HG03175 (cell line): ENCODE results near the gene FGF21.
"Not testable (repeated sequence)": the region's sequence is repeated elsewhere in the genome, so short reads cannot be mapped to it uniquely, and the experiment has no call there.

Source experiments
- ATAC-seq: cut with Tn5 transposase; IDR thresholded peaks from one replicate; pipeline ENCODE4 v1.9.1; 2021; ENCODE audit warnings: mild to moderate bottlenecking, moderate library complexity; ENCODE audit not compliant: unreplicated experiment

Gene FGF21

DNA sequence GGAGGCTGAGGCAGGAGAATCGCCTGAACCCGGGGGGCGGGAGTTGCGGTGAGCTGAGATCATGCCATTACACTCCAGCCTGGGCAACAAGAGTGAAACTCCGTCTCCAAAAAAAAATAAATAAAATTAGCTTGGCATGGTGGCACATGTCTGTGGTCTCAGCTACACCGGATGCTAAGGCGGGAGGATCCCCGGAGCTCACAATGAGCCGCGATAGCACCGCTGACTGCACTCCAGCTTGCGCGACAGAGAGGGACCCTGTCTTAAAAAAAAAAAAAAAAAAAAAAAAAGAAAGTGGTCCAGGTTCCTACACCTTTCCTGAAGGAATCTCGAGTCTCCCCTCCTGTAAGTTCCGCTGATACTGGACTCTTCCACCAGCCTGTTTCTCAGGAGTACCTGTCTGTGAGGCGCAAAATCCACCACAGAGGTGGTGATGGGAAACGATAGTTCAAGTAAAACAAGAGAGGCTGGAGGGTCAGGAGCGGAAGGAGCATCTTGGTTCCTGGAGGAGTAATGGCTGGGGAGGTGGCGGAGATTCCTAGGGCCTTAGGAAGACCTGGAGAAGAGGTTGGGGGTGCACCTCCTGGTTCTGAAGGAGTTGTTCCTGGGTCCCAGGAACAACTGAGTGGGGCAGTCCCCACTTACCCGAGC, 3.4 kb upstream of the FGF21 start:
- no peak for ATAC-seq

DNA sequence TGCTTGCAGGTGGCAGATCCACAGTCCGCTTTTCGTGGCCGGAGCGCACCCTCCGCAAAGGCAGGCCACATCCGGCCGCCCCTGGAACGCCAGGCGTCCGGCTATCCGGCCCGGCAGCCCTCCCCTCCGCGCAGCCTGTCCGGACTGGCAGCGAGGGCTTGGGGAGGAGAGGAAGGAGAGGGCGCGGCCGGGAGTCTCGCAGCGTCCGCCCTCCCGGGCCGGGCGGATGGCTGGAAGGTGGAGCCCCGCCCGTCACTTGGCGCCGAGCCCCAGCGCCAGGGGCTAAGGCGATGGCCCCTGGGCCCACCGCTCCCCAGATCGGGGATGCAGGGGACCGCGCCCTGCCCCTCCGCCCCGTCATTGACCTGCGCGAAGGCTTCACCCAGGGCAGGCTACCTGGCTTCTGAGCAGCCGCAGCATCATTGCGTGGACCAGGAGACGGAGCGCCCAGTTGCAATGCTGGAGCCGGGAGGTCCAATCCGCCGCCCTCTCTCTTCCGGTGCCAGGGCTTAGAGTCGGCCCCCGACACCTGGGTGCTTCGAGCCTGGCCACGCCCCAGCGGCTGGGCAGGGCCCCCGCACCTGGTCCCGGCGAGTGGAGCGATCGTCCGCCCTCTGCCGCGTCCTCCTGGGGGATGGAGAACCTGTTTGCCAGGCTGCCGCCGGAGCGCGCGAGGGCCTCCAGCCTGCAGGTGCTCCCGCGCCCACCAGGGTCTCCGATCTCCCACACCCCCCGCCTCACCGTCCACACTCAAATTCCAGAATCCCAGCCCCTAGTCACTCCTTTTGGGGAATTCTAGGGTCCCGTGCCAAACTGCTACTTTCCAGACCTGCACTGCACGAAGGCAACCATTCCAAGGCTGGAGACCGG, 2.6 kb upstream of the FGF21 start, which contains the start of gene FUT1:
FUT1 (minus strand) TSS at position 146 of the 870 bp plus-strand sequence. CDS start 1,360 bp downstream, outside the sequence.
- ATAC-seq = no peak

DNA sequence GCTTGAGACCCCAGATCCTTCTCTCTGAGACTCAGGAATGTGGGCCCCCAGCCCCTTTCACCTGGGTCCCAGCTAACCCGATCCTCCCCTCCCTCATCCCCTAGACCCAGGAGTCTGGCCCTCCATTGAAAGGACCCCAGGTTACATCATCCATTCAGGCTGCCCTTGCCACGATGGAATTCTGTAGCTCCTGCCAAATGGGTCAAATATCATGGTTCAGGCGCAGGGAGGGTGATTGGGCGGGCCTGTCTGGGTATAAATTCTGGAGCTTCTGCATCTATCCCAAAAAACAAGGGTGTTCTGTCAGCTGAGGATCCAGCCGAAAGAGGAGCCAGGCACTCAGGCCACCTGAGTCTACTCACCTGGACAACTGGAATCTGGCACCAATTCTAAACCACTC, 463 bp downstream of the FGF21 start:
- ATAC-seq = no peak

DNA sequence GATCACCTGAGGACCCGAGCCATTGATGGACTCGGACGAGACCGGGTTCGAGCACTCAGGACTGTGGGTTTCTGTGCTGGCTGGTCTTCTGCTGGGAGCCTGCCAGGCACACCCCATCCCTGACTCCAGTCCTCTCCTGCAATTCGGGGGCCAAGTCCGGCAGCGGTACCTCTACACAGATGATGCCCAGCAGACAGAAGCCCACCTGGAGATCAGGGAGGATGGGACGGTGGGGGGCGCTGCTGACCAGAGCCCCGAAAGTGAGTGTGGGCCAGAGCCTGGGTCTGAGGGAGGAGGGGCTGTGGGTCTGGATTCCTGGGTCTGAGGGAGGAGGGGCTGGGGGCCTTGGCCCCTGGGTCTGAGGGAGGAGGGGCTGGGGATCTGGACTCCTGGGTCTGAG, 888 bp downstream of the FGF21 start:
- ATAC-seq = no peak

DNA sequence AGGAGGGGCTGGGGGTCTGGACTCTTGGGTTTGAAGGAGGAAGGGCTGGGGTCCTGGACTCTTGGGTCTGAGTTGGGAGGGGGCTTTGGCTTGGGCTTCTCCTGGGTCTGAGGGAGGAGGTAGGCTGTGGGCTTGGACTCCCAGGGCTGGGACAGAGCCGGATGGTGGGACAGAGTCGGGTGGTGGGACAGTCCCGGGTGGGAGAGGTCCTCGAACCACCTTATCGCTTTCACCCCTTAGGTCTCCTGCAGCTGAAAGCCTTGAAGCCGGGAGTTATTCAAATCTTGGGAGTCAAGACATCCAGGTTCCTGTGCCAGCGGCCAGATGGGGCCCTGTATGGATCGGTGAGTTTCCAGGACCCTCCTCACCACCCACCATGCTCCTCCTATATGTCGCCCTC, 1.4 kb downstream of the FGF21 start:
- ATAC-seq = no peak

DNA sequence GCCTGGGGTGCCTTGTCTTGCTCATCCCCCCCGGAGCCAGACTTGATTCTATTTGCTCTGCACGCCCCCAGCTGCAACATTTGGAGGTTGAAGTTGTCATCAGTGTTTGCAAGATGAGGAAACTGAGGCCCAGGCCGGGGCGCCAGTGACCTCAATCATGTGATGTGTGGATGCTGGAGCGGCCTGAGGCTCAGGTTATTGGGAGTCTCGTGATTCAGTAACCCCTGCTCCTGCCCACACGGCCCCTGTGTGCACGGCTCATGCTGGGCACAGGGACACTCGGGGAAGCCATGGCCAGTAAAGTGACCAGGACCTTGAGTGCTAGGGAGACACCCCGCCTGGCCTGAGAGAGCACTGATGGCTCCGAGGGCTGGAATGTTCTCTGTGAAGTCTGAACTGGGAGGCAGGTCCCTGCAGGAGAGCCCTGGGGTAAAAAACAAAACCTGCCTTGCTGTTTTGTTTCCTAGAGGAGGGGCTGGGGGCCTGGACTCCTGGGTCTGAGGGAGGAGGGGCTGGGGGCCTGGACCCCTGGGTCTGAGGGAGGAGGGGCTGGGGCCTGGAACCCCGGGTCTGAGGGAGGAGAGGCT, 1.9 kb downstream of the FGF21 start:
- ATAC-seq = no peak

DNA sequence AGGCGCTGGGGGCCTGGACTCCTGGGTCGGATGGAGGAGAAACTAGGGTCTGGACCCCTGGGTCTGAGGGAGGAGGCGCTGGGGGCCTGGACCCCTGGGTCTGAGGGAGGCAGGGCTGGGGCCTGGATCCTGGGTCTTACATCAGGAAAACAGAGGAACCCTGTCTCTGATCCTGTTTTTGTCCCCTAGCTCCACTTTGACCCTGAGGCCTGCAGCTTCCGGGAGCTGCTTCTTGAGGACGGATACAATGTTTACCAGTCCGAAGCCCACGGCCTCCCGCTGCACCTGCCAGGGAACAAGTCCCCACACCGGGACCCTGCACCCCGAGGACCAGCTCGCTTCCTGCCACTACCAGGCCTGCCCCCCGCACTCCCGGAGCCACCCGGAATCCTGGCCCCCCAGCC, 2.4 kb downstream of the FGF21 start:
- no peak for ATAC-seq

DNA sequence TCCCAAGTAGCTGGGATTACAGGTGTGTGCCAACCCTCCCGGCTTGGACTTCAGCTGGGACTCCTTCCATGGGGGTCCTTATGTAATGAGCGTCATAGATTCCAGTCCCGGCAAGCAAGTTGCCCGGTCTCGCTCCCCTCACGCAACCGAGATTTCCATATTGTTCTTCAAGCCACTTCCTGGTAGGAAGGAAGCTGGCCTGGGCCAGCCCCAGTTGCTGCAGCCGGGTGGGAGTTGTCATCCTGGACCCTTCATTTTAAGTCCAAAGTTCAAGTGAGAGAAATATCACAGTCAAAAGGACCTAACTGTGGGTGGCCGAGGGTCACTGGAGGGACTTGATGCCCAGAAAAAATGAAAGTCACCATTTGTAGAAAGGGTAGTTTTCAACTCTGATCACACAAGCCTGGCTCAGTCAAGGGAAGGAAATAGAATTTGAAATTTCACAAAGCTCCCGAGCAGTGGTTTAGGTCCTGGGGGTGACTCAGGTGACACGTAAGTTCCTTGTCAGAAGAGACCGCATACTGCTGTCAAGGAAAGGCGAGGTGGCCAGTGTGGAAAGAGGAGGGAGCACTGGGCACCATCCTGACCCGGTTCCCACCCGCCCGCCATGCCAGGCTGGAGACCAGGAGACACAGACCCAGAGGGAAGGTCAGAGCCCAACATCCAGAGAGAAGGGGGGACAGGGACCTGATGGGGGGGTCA, 5.3 kb downstream of the FGF21 start:
- ATAC-seq = no peak

DNA sequence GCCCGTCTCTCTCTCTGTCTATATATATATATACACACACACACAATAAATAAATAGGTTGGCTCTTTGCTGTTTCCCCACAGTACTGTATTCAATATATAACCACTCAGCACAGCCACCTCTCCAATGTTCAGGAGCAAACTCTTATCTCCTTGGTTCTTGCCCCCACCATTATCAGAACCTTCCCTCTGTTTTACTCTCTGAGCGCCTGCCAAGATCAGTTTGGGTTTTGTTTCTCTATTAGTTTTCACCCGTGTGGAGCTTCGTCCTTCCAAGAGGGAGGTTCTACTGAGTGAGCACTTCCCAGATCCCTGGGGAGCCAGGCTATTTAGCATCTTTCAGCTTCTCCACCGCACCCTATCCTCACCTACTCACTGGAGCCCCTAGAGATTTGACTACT, 10.5 kb downstream of the FGF21 start:
- not testable (repeated sequence) for ATAC-seq

DNA sequence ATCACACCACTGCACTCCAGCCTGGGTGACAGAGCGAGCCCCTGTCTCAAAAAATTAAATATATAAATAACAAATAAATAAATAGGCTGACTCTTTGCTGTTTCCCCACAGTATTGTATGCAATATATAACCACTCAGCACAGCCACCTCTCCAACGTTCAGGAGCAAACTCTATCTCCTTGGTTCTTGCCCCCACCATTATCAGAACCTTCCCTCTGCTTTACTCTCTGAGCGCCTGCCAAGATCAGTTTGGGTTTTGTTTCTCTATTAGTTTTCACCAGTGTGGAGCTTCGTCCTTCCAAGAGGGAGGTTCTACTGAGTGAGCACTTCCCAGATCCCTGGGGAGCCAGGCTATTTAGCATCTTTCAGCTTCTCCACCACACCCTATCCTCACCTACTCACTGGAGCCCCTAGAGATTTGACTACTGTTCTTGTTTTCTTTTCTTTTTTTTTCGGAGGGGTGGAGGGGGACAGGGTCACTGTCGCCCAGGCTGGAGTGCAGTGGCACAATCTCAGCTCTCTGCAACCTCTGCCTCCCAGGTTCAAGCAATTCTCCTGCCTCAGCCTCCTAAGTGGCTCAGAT, 12.9 kb downstream of the FGF21 start:
- not testable (repeated sequence) for ATAC-seq

DNA sequence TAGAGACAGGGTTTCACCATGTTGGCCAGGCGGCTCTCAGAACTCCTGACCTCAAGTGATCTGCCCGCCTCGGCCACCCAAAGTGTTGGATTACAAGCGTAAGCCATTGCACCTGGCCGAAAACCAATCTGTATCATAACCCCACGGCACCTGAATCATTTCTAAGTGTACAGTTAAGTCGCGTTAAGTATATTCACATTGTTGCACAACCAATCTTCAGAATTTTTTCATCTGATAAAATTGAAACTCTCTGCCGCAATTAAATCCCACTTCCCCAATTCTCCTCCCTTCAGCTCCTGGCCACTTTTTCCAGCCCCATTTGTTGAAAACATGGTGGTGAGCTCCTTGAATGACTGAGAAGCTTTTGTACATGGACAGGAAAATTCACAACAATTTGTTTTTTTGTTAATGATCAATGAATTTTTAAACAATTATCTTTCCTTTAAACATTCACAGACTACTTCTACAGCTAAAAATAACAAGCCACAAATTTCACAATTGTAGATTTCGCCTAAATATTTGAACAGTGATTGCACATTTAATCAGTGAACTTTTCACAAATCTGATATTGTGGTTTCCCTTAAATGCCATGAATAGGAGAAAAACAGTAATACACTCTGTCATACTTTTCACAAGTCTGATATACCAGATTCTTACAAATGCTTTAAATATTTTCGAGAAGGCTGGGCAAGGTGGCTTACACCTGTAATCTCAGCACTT, 13.8 kb downstream of the FGF21 start:
- ATAC-seq = no peak

DNA sequence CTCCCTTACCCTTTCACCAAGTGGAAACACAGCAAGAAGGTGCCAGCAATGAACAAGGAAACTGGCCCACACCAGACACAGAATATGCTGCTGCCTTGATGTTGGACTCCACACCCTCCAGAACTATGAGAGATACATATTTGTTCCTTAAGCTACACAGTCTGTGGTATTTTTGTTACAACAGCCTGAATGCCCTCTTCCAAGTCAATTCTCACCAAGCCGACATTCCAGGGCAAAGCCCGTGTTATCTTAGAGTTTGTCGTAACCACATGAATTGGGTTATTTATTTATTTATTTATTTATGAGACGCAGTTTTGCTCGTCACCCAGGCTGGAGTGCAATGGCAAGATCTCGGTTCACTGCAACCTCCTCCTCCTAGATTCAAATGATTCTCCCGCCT, 14.9 kb downstream of the FGF21 start:
- ATAC-seq = no peak

DNA sequence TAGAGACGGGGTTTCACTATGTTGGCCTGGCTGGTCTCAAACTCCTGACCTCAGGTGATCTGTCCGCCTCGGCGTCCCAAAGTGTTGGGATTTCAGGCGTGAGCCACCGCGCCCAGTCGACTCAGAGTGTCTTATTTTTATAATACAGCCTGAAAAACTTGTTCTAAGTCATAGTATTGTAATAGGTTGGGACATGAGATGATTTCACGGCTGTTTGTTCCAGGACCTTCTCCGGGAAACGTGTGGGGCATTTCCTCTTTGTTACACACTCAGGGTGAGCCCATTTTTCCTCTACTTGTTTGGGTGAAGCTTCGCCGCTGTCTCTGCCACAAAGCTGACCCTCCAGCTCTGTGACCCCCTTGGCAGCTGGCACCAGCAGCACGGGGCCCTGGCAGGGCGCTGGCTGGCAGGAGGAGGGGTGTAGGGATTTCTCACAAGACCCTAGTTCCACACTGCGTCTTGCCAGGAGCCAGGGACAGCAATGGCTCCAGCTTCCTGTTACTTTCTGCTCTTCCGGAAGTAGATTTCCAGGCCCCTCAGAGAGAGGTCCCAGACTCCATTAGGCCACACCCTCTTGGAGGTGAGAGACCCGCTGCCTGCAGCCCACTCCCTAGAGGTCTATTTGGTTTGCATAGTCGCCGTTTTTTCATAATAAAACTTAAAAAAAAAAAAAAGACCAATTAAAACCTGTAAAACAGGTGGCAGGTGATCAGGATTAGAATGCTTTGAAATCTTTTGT, 15.6 kb downstream of the FGF21 start:
- ATAC-seq = no peak

DNA sequence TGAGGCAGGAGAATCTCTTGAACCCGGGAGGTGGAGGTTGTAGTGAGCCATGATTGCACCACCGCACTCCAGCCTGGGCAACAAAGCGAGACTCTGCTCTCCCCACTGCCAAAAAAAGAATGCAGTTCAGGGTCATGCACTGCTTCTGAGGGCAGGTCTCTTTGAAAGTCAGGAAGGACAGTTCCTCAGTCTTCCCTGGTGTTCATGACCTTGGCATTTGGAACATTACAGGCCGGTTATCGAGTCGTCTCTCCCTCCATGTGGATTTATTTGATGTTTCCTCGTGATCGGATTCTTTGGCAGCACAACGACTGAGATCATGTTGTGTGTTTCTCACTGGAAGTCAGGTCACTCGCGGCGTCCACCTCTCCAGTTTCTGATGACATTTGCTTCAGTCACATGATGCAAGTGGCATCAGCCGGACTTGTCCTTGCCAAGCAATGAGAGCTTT, 17.2 kb downstream of the FGF21 start:
- ATAC-seq = no peak

DNA sequence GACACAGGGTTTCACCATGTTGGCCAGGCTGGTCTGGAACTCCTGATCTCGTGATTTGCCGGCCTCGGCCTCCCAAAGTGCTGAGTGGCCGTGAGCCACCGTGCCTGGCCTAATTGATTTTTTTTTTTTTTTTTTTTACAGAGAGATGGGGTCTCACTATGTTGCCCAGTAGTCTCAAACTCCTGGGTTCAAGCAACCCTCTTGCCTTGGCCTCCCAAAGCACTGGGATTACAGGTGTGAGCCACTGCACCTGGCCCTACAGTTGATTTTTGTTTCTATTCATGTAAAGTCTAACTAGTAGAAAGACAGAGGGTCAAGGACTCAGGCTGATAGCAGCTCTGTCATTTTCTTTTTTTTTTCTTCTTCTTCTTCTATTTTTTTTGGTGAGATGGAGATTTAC, 21.8 kb downstream of the FGF21 start:
- ATAC-seq = no peak

DNA sequence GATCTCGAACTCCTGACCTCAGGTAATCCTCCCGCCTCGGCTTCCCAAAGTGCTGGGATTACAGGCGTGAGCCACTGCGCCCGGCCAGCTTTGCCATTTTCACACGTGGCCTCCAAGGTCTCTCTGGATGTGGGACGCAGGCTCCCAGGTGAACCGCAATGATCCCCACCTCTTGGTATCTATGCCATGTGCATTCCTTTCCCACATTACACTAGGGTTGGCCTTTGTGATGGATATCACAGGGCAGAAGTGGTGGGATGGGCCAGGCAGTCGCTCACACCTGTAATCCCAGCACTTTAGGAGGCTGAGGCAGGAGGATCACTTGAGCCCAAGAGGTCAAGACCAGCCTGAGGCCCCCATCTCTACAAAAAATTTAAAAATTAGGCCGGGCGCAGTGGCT, 22.4 kb downstream of the FGF21 start:
- no peak for ATAC-seq

DNA sequence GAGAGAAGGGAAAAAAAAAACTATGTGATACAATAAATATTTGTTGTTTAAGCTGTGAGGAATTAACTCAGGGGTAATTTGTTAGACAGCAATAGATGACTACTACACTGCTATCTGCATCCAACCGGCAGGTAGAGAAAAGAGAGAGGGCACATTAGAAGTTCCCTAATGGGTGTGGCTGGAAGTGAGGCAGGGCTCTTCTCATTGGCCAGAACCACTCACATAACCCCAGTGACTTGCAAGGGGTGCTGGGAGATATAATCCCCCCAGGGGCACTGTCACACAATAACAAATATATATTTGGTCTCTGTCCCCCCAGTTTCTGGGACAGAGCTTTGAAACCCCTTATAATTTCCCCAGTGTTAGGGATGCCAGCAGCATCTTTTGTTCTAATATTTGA, 24.3 kb downstream of the FGF21 start:
- ATAC-seq = no peak

DNA sequence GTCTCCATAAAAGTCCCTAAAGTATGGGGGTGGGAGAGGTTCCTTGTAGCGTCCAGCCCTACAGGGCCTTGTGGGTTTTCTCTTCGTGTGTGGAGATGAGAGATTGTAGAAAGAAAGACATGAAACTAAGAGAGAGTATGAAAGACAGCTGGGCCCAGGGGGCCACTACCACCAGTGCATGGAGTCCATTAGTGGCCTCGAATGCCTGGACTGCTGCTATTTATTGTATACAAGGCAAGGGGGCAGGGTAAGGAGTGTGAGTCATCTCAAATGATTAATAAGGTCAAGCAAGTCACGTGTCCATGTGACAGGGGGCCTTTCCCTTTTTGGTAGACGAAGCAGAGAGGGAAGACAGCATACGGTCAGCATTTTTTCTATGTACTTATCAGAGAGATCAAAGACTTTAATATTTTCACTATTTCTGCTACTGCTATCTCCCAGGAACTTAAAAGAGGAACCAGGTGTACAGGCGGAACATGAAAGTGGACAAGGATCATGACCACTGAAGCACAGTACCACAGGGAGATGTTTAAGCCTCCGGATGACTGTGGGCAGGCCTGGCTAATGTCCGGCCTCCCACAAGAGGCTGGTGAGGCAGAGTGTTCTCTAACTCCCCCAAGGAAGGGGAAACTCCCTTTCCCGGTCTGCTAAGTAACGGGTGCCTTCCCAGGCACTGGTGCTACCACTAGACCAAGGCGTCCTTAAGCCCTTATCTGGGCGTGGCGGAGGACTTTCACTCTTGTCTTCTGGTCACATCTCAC, 25.5 kb downstream of the FGF21 start:
- ATAC-seq = no peak

DNA sequence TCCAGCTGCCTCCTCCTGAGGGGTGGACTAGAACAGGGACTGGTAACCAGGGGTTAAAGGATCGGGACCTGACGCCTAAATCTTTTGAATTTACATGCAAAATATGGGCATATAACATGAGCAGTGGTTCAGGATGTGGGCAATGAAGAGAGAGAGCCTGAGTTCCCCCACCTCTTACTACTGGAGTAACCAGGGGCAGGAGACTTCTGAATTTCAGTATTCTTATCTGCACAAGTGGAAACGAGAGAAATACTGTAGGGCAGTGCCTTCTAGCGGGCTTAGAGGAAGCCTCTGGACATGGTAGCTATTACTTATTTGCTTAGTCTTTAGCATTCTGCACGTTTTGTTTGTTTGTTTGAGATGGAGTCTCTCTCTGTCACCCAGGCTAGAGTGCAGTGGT, 29.2 kb downstream of the FGF21 start:
- ATAC-seq = no peak
